Stimulated activated naive CD4-positive, alpha-beta T cell (primary cell): Measurements from ENCODE around the gene ZNF688.

ENCODE experiments used
- DNase-seq, 6 experiments: peaks; one replicate each; lab custom pipeline; 2025; lab: John Stamatoyannopoulos, UW

The ZNF688 gene

DNA sequence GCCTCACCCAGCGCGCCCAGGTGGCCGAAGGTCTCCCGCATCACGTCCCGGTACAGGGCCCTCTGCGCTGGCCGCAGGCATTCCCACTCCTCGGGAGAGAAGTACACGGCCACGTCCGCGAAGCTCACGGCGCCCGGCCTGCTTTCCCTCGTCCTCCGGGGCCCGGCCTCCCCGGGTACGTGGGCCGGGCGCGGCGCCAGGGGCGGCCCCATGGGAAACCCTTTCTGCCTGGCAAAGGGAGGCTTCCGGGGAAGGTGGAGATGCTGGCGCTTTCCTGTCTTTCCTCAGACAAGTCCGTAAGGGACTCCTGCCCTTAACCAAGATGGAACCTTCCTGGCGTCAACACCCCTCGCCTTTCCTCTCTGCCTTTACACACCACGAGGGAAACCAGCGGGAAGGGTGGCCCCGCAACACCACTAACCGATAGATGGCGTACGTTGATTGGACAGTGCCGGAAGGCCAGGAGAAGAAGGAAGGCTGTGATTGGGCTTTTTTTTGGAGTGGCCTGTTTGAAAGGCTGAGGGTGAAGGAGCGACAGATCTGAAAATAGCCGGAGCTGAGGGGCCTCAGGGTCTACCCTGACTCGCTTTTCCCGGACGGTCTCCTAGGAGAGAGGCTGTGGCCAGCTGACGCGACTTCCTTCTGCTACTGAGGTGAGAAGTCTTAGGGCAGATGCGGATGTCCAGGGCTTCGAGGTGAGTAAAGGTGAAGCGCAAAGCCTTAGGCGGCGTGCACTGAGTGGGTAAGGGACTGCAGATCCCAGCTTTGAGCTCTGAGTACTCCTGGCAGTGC is 14.1 kb upstream of the ZNF688 start, which contains the start of gene ZNF785:
ZNF785 (minus strand) TSS at position 298 of the 792 bp plus-strand sequence; CDS start at position 212, 86 bp downstream.
- peak; percentile 81 to 93 (median 90) for DNase-seq

DNA sequence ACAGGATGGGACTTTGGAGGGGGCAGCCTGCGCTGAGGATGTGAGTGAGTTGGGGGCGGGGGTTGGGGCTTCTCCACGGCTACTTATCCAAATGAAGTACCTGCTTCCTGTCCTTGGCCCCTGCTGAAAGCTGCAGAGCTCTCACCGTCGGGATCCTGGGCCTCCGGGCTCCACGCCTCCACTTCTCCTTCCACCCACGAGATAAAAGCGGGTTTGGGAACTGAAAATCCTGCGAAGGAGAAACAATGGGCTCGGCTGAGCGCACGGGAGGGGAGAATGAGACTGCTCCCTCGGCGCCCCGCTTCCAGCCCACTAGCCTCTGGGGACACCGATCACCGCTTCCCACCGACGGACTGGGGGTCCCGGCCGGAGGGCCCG is 13.5 kb upstream of the ZNF688 start:
- DNase-seq = no peak

DNA sequence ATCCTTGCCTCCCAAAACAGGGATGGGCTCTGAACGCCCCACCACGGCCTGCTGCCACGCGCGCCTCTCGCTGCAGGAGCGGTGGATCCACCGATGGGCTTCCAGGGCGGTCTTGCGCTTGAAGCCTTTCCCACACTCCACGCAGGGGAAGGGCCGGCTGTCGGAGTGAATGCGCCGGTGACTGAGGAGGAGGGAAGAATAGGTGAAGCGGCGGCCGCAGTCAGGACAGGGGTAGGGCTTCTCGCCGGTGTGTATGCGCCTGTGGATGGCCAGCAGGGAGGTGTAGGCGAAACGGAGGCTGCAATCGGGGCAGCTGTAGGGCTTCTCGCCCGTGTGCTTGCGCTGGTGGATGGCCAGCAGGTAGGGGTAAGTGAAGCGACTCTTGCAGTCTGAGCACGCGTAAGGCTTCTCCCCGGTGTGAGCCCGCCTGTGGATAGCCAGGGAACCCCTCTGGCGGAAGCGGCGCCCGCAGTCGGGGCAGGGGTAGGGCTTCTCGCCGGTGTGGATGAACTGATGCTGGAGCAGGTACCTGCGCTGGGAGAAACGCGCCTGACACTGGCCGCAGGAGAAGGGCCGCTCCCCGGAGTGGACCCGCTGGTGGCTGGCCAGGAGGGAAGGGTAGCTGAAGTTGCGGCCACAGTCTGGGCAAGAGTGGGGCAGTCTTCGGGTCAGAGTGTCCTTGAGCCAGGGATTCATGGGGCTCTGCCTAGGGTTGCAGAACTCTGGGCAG is 11.3 kb upstream of the ZNF688 start:
- DNase-seq = no peak

DNA sequence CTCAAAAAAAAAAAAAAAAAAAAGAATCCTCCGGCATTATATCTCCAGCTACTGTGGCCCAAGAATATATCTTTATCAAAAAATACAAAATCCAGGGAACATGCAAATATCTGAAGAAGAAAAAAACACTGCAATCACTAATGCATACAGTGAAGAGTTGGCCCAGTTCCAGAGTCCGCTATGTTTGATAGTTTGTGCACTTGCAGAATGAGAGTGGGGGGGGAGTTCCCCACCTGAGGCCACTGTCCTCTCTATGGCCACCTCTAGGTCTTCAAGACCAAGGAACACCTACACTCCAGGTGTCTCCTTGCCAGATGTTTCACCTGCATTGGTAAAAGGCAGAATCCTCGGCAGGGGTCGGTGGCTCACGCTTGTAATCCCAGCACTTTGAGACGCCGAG is 9.9 kb upstream of the ZNF688 start:
- no peak for DNase-seq

DNA sequence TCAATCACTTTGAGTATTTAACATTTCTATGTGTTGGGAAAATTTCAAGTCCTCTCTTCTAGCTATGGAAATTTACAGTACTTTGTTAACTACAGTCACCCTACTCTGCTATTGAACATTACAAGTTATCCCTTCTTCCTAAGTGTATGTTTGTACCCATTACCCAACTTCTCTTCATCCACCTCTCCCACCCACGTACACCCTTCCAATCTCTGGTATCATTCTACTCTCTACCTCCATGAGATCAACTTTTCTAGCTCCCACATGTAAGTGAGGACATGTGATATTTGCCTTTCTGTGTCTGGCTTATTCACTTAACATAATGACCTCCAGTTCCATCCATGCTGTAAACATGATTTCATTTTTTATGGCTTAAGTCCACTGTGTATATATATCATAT is 3.2 kb upstream of the ZNF688 start:
- no peak for DNase-seq

DNA sequence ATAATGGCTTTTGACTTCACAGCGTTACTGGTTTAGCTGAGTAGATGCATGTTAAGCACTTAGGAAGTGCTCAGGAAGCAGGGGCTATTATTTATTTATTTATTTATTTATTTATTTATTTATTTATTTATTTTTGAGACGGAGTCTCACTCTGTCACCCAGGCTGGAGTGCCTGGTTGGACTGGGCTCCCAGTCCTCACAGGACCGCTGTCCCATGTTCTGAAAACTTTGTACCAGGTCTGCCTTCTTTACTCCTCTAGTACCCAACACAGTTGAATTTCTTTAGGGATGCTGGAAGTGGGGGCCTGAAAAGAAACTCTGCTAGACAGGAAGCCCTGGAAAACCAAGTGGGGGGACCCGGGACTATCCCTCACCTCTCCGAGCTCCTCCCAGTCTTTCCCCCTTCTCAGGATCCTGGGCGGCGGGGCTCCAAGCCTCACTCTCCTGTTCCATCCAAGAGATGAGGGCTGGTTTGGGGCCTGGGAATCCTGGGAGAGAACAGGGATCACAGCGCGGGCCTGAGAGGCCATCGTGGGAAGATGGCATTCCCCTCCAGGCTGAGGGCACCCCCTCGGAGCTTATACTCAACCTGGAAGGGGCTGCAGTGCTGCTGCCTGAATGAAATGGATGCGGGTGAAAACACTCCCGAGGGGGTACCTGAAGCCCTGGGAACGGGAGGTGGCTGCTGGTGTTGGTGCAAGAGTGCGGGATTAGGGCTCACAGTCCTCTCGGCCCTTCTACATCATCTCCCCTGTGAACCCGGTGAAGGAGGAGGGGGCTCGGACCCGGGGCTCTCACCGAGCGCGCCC is 674 bp downstream of the ZNF688 start:
- peak in 1 of 6 experiments; percentile 18 for DNase-seq

GRCh38 chr16:30569746-30570635 is 1.5 kb downstream of the ZNF688 start:
- no peak for DNase-seq

DNA sequence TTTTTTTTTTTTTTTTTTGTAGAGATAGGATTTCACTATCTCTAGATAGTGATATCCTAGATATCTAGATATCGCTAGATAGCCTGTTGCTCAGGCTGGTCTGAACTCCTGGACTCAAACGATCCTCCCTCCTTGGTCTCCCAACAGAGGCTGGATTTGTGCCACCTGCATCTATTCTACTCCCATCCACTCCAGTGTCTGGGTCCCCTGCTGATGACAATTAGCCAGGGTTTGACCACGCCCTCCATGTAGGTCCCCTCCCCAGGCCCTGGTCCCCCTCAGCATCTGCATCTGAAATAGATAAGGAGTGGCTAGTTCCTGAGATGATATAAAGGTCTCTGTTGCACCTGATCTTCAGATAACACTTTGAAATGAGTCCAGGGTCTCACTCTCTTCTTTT is 2.2 kb downstream of the ZNF688 start:
- DNase-seq = no peak

DNA sequence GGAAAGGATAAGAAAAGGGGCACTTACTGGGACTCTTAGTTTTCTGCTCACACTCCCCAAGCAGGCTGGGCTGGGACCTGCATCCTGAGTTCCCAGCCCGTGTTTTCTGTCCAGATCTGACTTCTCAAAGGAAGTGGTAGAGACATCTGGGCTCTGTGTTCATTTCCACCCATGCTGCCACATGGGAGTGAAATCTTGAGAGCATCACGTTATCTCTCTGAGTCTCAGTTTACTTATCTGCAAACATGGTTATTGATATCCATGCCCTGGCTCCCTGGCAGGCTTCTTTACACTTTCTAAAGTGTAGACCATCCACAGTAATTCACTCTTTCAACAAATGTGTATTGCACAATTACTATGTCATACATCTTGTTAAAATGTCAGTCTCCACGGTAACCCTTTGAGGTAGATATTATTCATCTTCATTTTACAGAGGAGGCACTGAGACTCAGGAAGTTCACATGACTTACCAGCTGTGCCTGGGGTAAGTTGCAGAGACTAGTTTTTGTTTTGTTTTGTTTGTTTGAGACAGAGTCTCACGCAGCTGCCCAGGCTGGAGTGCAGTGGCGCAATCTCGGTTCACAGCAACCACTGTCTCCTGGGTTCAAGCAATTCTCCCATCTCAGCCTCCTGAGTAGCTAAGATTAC is 3.4 kb downstream of the ZNF688 start:
- peak; percentile 16 to 80 (median 57) for DNase-seq

DNA sequence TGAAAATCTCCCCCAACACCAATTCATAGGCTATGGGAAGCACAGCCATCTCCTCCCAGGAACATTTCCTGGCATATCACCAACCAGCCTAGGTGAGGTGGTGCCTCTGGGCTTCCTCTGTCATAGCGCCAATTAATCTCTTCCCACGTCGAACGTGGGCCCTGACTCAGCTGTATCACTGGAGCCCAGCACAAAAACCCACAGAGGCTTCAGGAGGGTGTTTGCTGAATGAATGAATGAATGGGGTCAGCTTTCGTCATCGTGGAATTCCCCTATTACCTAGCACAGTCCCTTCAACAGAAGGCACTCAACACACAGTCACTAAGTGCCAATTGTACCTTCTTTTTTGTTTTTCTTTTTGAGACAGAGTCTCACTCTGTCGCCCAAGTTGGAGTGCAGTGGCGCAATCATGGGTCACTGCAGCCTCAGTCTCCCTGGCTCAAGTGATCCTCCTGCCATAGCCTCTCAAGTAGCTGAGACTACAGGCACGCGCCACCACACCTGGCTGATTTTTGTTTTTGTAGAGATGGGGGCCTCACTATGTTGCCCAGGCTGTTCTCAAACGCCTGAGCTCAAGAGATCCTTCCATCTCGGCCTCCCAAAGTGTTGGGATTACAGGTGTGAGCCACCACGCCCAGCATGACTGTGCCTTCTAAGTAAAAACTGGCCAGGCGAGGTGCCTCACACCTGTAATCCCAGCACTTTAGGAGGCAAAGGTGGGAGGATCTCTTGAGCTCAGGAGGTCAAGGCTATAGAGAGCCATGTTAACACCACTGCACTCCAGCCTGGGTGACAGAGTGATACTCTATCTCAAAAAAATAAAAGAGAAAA is 4.1 kb downstream of the ZNF688 start:
- DNase-seq = peak in 3 of 6 experiments; percentile 17 to 25 (median 19)

GRCh38 chr16:30566531-30566930 is 5.0 kb downstream of the ZNF688 start:
- no peak for DNase-seq

- DNase-seq = no peak
Observed at GRCh38 chr16:30565984-30566383, 5.5 kb downstream of the ZNF688 start.

DNA sequence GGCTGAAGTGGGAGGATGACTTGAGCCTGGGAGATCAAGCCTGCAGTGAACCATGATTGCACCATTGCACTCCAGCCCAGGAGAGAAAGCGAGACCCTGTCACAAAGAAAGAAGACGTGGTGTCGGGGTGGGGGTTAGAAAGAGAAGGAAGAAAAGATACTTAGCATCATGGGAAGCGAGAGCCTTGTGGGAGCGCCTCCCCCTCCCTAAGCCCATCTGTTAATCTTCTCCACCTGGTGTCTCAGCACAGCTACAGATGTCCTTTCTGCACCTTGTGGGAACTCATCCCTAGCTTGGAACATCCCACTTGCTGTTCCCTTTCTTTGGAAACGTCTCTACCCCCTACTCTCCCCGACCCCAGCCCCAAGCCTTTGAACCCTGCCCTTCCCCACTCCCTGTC is 6.0 kb downstream of the ZNF688 start:
- no peak for DNase-seq

DNA sequence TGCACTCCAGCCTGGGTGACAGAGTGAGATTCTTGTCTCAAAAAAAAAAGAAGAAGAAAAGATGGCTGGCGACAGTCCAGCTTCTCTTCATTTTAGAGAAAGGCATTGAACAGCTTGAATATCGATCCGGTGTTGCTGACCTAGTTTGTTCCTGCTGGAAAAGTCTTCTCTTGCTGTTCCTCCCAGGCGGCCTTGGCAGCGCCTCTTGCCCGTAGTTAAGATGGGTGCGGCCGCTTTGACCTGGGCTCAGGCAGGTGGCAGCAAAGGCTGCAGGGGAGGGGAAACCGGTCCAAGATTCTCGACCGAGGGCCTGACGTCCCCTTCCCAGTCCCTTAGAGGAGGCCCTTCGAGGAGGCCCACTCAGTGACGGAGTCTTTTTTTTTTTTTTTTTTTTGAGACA is 9.5 kb downstream of the ZNF688 start:
- no peak for DNase-seq

- DNase-seq = peak in 1 of 6 experiments; percentile 26
Observed at GRCh38 chr16:30561089-30561816, 10.3 kb downstream of the ZNF688 start.

DNA sequence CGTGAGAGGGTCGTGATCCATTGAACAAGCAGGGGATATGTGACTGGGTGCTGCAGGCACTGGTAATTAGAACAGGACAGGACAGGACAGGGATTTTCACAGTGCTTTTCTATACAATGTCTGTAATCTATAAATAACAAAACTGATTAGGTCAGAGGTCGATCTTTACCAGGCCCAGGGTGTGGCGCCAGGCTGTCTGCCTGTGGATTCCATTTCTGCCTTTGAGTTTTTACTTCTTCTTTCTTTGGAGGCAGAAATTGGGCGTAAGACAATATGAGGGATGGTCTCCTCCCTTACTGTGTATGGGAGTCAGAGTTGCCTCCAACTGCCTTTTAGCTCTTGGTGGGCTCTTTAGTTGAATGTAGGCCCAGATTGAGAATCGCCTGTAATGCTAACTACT is 11.8 kb downstream of the ZNF688 start:
- no peak for DNase-seq

DNA sequence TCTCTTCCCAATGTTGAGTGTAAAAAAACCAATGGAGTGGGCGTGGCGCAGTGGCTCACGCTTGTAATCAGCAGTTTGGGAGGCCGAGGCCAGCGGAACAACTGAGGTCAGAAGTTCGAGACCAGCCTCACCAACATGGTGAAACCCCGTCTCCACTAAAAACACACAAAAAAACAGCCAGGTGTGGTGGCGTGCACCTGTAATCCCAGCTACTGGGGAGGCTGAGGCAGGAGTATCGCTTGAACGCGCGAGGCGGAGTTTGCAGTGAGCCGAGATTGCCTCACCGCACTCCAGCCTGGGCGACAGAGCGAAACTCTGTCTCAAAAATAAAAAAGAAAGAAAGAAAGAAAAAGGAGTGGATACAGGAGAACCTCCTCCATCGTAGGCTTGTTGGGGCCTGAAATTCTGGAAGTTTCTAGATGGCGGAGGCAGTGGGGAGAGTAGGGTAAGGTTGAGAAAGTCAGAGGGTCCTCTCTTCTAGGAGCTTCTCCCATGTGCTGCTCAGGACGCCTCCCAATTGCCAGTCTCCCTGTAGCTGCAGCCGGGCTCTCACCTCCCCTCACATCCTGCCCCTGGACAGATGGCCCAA is 12.6 kb downstream of the ZNF688 start:
- no peak for DNase-seq

DNA sequence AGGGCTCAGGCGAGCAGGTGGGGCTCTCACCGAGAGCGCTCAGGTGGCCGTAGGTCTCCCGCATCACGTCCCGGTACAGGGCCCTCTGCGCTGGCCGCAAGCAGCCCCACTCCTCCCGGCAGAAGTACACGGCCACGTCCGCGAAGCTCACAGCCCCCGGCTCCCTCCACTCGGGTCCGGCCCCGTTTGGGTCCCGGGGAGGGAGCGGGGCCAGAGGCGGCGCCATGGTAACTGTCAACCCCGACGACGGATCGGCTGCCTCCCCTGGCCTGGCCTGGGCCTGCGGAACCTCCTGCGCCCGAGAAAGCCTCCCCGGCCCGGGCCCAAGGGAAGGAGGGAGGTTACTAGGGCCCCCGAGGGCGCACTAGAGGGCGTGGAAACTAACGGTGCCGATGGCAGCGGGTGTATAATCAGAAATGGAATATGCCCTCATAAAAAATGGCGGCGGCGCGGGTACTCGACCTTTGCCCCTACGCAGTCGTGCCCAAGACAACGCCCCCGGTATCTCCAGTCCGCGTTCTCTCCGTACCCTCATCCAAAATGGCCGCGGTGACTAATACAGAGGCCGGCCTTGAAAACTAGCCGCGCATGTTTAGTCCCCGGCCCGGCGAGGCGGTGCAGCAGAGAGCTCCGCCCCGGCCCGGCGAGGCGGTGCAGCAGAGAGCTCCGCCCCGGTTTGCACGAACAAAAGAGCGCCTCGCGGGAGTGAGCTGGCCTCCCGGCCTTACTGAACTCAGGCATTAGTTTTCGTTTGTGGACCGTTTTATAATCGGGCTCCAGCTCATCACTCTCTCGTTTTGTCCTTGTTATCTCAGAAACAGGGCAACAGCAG is 13.3 kb downstream of the ZNF688 start, which contains the start of gene ZNF764:
ZNF764 (minus strand) TSS at position 418 of the 832 bp plus-strand sequence; CDS start at position 226, 192 bp downstream.
- peak; percentile 87 to 94 (median 91) for DNase-seq
